ENCODE data around the gene HAO1. TPM values are rescaled to one million over a fixed set of nuclear protein-coding genes. Genes with fewer than 3 reads are reported as not detected.

Gene HAO1
- total RNA-seq, 2 experiments from 2014 or later: not detected

DNA sequence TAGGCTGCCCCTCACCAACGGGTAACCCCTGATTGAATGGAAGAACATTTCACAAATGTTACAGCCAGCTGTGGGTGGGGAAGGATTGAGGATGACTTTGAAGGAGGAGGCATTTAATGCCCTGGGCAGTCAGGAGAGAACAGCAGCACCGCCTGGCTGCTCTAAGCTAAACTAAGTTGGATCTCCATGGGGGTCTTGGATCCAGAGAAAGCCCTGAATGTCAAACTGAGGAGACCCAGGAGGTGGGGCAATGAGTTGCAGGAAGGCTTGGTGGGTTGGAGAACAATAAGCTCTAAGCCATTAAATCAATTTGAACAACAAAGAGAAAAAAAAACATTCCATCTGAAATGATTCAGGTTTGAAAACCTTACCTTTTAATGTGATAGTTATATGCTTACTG, 43.9 kb upstream of the HAO1 start:
- no peaks in the 10 kb centered on the region for H3K27me3 Mint-ChIP-seq
- no peak overlapping the region for H3K27ac ChIP-seq (ENCODE audit: low read depth in 1 of 2, low read length in 2 of 2)
- H3K9me3 ChIP-seq (ENCODE audit: control insufficient read depth in 1 of 2, insufficient read depth in 1 of 2, low read length in 2 of 2): no peaks in the 10 kb centered on the region
- intact Hi-C loops (cut with DNase I, micrococcal nuclease): no loop called here
- H3K9me3 Mint-ChIP-seq: no peaks in the 10 kb centered on the region
- peaks cover 42% of the 10 kb centered on the region for H3K36me3 ChIP-seq (ENCODE audit: insufficient read depth, low read length)
- ChIA-PET POLR2A (no interaction called here), CTCF (no interaction called here)
- H3K4me3 ChIP-seq (ENCODE audit: low read length): no peak overlapping the region
- ATAC-seq (ENCODE audit: poor library complexity) (no peak), DNase-seq (no peak)
- no peak overlapping the region for H3K27ac Mint-ChIP-seq
- H3K4me1 ChIP-seq (ENCODE audit: insufficient read depth, low read length): no peaks in the 10 kb centered on the region
- peaks cover 84% of the 10 kb centered on the region for H3K36me3 Mint-ChIP-seq (ENCODE audit: low read depth)
- H3K4me1 Mint-ChIP-seq (ENCODE audit: low read depth): peaks cover 15% of the 10 kb centered on the region
- no peak overlapping the region for H3K4me3 Mint-ChIP-seq
- no peaks in the 10 kb centered on the region for H3K27me3 ChIP-seq (ENCODE audit: control insufficient read depth in 1 of 2, insufficient read depth in 2 of 2, low read length in 2 of 2)
- TF ChIP-seq, protein P1, sequence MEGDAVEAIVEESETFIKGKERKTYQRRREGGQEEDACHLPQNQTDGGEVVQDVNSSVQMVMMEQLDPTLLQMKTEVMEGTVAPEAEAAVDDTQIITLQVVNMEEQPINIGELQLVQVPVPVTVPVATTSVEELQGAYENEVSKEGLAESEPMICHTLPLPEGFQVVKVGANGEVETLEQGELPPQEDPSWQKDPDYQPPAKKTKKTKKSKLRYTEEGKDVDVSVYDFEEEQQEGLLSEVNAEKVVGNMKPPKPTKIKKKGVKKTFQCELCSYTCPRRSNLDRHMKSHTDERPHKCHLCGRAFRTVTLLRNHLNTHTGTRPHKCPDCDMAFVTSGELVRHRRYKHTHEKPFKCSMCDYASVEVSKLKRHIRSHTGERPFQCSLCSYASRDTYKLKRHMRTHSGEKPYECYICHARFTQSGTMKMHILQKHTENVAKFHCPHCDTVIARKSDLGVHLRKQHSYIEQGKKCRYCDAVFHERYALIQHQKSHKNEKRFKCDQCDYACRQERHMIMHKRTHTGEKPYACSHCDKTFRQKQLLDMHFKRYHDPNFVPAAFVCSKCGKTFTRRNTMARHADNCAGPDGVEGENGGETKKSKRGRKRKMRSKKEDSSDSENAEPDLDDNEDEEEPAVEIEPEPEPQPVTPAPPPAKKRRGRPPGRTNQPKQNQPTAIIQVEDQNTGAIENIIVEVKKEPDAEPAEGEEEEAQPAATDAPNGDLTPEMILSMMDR (IDR thresholded peaks at IDR 0.05): no peak

DNA sequence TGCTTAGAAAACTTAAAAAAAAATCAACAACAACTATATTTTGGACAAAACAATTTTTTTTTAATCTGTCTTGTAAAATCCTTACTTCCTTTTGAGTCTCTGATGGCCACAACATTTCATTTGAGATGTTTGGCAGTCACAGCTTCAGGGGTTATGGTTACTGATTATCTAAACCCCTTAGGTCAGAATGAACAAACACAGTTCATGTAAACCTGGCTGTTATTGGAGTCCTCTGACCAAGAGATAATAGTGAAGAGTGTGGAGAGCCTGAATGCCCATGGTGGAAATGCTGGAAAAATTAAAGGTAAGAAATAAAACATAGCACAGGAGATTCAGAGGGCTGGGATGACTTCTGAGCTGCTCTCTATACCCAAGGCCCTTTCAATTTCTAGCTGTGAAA, 41.1 kb upstream of the HAO1 start:
- ATAC-seq (ENCODE audit: poor library complexity) (no peak), DNase-seq (no peak)
- no peaks in the 10 kb centered on the region for H3K27me3 ChIP-seq (ENCODE audit: control insufficient read depth in 1 of 2, insufficient read depth in 2 of 2, low read length in 2 of 2)
- TF ChIP-seq, protein P1 (IDR thresholded peaks at IDR 0.05): no peak
- no peak overlapping the region for H3K27ac ChIP-seq (ENCODE audit: low read depth in 1 of 2, low read length in 2 of 2)
- peaks cover 59% of the 10 kb centered on the region for H3K36me3 Mint-ChIP-seq (ENCODE audit: low read depth)
- H3K9me3 ChIP-seq (ENCODE audit: control insufficient read depth in 1 of 2, insufficient read depth in 1 of 2, low read length in 2 of 2): no peaks in the 10 kb centered on the region
- no peaks in the 10 kb centered on the region for H3K9me3 Mint-ChIP-seq
- peaks cover 15% of the 10 kb centered on the region for H3K4me1 Mint-ChIP-seq (ENCODE audit: low read depth)
- CTCF ChIA-PET: interaction anchor here (2.2 kb wide), 1 partner anchor 12 kb away, joined by 4 read pairs; no protein-coding TSS in a partner anchor
- no peak overlapping the region for H3K4me3 ChIP-seq (ENCODE audit: low read length)
- H3K4me3 Mint-ChIP-seq: no peak overlapping the region
- POLR2A ChIA-PET: no interaction called here
- no peak overlapping the region for H3K27ac Mint-ChIP-seq
- intact Hi-C loops (cut with DNase I, micrococcal nuclease): loop anchor here in 1 of 2 experiments (2.0 kb wide), 1 partner anchor 741 kb away; no protein-coding TSS in a partner anchor
- H3K36me3 ChIP-seq (ENCODE audit: insufficient read depth, low read length): peaks cover 34% of the 10 kb centered on the region
- no peaks in the 10 kb centered on the region for H3K27me3 Mint-ChIP-seq
- H3K4me1 ChIP-seq (ENCODE audit: insufficient read depth, low read length): no peaks in the 10 kb centered on the region

DNA sequence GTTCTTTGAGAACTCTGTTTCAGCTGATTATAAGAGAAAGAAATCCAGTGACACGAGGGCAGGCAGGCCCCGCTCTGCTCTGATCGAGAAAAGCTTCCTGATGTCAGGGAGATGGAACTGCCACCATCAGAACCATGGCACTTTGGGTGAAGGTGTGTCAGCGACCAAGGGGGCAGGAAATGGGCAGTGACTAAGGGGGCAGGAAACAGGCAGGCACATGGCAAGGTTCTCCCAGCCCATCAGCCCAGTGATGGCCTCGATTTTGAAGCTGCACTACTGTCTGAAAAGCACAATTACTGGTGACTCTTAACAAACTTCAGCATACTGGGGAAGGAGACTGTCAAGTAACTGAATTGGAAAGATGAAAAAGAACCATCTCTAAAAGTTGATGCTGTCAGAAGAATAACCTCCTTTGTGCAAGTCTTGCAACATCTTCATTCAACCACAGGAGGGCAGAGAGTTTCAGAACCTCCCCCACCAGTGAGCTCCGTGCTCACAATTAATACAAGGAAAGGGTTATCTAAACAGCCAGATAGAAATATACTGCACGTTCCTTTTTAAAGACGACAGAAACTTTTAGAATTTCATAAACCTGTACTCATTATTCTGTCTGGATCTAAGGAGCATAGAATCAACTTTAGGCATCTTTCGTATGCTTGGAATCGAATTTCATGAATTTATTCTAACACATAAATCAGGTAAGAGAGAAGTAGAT, 40.2 kb upstream of the HAO1 start:
- CTCF ChIA-PET: interaction anchor here (0.8 to 2.2 kb wide), 2 partner anchors 11 to 39 kb away, joined by 3 to 4 read pairs; partner anchors contain the start of gene TMX4
- Mint-ChIP-seq H3K4me1 (ENCODE audit: low read depth) (peaks cover 15% of the 10 kb centered on the region), H3K27me3 (no peaks in the 10 kb centered on the region), H3K9me3 (no peaks in the 10 kb centered on the region), H3K27ac (no peak overlapping the region), H3K4me3 (no peak overlapping the region), H3K36me3 (ENCODE audit: low read depth) (peaks cover 52% of the 10 kb centered on the region)
- Histone ChIP-seq H3K4me1 (ENCODE audit: insufficient read depth, low read length) (no peaks in the 10 kb centered on the region), H3K36me3 (ENCODE audit: insufficient read depth, low read length) (peaks cover 27% of the 10 kb centered on the region), H3K27me3 (ENCODE audit: control insufficient read depth in 1 of 2, insufficient read depth in 2 of 2, low read length in 2 of 2) (no peaks in the 10 kb centered on the region), H3K27ac (ENCODE audit: low read depth in 1 of 2, low read length in 2 of 2) (no peak overlapping the region), H3K9me3 (ENCODE audit: control insufficient read depth in 1 of 2, insufficient read depth in 1 of 2, low read length in 2 of 2) (no peaks in the 10 kb centered on the region), H3K4me3 (ENCODE audit: low read length) (no peak overlapping the region)
- POLR2A ChIA-PET: no interaction called here
- DNase-seq: peak in 3 of 14 experiments; percentile 20 to 23 (median 23)
- intact Hi-C loops (cut with DNase I, micrococcal nuclease): loop anchor here in 1 of 2 experiments (2.0 kb wide), 1 partner anchor 742 kb away; no protein-coding TSS in a partner anchor
- TF ChIP-seq, protein P1 (IDR thresholded peaks at IDR 0.05): peak; percentile 16
- ATAC-seq (ENCODE audit: poor library complexity): no peak
